Smooth muscle cell (in vitro differentiated cells): ENCODE measurements around the gene ZNF618. TPM values are rescaled to one million over a fixed set of nuclear protein-coding genes. Genes with fewer than 3 reads are reported as not detected.

Experiments
- DNase-seq: peaks from one replicate; lab custom pipeline; 2025; ENCODE audit not compliant: unreplicated experiment; lab: John Stamatoyannopoulos, UW
- H2AFZ ChIP-seq: fragments of 200-600 bp; sonication (generic); 2 replicates; pipeline ENCODE4 v1.6.0; 2016; ENCODE audit warnings: antibody characterized with exemption, low read depth, mild to moderate bottlenecking
- H3F3A ChIP-seq: fragments of 200-600 bp; sonication (generic); 2 replicates; pipeline ENCODE4 v1.6.0; 2017; ENCODE audit warnings: antibody characterized with exemption, low read depth
- H3K27ac ChIP-seq: fragments of 200-600 bp; sonication (generic); 2 replicates; pipeline ENCODE4 v1.5.1; 2016; ENCODE audit warnings: low read depth, mild to moderate bottlenecking
- H3K27me3 ChIP-seq: fragments of 200-600 bp; sonication (generic); 2 replicates; pipeline ENCODE4 v1.6.1; 2016; ENCODE audit warnings: low read depth, mild to moderate bottlenecking
- H3K36me3 ChIP-seq: fragments of 200-600 bp; sonication (generic); 2 replicates; pipeline ENCODE4 v1.5.1; 2016; ENCODE audit warnings: low read depth
- H3K4me1 ChIP-seq: fragments of 200-600 bp; sonication (generic); 2 replicates; pipeline ENCODE4 v1.5.1; 2016; ENCODE audit warnings: low read depth
- H3K4me2 ChIP-seq: fragments of 200-600 bp; sonication (generic); 2 replicates; pipeline ENCODE4 v1.6.0; 2016; ENCODE audit warnings: mild to moderate bottlenecking
- H3K4me3 ChIP-seq: fragments of 200-600 bp; sonication (generic); 2 replicates; pipeline ENCODE4 v1.5.1; 2016; ENCODE audit warnings: mild to moderate bottlenecking
- H3K79me2 ChIP-seq: fragments of 200-600 bp; sonication (generic); 2 replicates; pipeline ENCODE4 v1.6.0; 2016; ENCODE audit warnings: low read depth, mild to moderate bottlenecking
- H3K9ac ChIP-seq: fragments of 200-600 bp; sonication (generic); 2 replicates; pipeline ENCODE4 v1.6.0; 2016; ENCODE audit warnings: low read depth
- H3K9me3 ChIP-seq: fragments of 200-600 bp; sonication (generic); replicated peaks from 2 replicates; pipeline ENCODE4 v1.5.1; 2016; ENCODE audit warnings: low read depth
- H4K20me1 ChIP-seq: fragments of 200-600 bp; sonication (generic); 2 replicates; pipeline ENCODE4 v1.6.0; 2016; ENCODE audit warnings: low read depth
- WGBS: methylation state at CpG from one replicate; pipeline ENCODE4 v1.1.7; 2016; ENCODE audit warnings: low lambda C conversion rate; 5-methylcytosine and 5-hydroxymethylcytosine counted together
- polyA plus RNA-seq: library from polyadenylated mRNA; unstranded; fragments of >200 nt; fragmentation: Nextera tagmentation; extraction: Ambion mirVana; gene quantifications from 2 replicates; pipeline ENCODE4 v1.2.1, GENCODE V29; 2016
- total RNA-seq: library from RNA; depleted of rRNA; stranded (reverse); fragments of >200 nt; gene quantifications from 2 replicates; pipeline ENCODE4 v1.2.3, GENCODE V29; 2014
- TF ChIP-seq, protein P1 (sequence below): fragments of 200-600 bp; sonication (generic); IDR thresholded peaks from 2 replicates; pipeline ENCODE4 v1.5.1; 2017; ENCODE audit warnings: borderline replicate concordance, mild to moderate bottlenecking, antibody characterized with exemption; ENCODE audit not compliant: insufficient read depth, poor library complexity, severe bottlenecking

The ZNF618 gene
- total and polyA plus RNA-seq, 2 experiments from 2014 or later = 9.9 to 19.5 TPM

DNA sequence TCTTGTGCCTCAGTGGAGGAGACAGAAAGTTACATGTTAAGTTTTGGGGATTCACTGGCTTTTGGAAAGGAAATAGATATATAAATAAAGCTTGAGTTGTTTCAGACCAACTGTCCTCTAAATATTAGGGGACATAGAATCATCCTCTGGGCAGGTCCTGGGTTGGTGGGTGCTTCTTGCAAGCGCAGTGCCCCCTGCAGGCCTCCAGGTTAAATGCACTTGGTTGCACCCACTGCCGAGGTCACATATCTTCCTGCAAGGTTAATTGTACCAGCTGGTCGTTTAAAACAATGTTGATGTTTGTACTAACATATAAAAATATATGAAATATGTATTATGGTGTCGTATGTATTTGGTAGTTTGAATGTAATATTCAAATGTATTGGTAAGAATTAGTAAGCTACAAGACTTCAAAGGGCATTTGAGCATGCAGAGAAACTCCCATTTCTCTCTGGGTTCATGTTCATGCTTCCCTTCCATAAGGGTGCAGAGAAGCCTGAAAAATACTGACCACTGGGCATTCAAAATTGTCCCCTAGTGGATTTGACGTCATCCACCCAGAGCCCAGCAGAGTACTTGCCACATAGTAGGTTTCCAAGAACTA is 87.0 kb downstream of the ZNF618 start:
- no peak overlapping the region for H3K9ac ChIP-seq
- no peak overlapping the region for H3K4me3 ChIP-seq
- no peak for DNase-seq
- H3K36me3 ChIP-seq = no peaks in the 10 kb centered on the region
- H3F3A ChIP-seq = no peaks in the 10 kb centered on the region
- no peak overlapping the region for H3K27ac ChIP-seq
- TF ChIP-seq, protein P1, sequence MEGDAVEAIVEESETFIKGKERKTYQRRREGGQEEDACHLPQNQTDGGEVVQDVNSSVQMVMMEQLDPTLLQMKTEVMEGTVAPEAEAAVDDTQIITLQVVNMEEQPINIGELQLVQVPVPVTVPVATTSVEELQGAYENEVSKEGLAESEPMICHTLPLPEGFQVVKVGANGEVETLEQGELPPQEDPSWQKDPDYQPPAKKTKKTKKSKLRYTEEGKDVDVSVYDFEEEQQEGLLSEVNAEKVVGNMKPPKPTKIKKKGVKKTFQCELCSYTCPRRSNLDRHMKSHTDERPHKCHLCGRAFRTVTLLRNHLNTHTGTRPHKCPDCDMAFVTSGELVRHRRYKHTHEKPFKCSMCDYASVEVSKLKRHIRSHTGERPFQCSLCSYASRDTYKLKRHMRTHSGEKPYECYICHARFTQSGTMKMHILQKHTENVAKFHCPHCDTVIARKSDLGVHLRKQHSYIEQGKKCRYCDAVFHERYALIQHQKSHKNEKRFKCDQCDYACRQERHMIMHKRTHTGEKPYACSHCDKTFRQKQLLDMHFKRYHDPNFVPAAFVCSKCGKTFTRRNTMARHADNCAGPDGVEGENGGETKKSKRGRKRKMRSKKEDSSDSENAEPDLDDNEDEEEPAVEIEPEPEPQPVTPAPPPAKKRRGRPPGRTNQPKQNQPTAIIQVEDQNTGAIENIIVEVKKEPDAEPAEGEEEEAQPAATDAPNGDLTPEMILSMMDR = peak; percentile 62
- no peaks in the 10 kb centered on the region for H3K4me1 ChIP-seq
- peaks cover 25% of the 10 kb centered on the region for H3K79me2 ChIP-seq
- H3K4me2 ChIP-seq = no peak overlapping the region
- H2AFZ ChIP-seq = no peak overlapping the region
- 45% methylated on average over 5 of the region's 5 CpGs for WGBS
- H3K9me3 ChIP-seq = no peaks in the 10 kb centered on the region
- peaks cover 79% of the 10 kb centered on the region for H4K20me1 ChIP-seq
- no peaks in the 10 kb centered on the region for H3K27me3 ChIP-seq

DNA sequence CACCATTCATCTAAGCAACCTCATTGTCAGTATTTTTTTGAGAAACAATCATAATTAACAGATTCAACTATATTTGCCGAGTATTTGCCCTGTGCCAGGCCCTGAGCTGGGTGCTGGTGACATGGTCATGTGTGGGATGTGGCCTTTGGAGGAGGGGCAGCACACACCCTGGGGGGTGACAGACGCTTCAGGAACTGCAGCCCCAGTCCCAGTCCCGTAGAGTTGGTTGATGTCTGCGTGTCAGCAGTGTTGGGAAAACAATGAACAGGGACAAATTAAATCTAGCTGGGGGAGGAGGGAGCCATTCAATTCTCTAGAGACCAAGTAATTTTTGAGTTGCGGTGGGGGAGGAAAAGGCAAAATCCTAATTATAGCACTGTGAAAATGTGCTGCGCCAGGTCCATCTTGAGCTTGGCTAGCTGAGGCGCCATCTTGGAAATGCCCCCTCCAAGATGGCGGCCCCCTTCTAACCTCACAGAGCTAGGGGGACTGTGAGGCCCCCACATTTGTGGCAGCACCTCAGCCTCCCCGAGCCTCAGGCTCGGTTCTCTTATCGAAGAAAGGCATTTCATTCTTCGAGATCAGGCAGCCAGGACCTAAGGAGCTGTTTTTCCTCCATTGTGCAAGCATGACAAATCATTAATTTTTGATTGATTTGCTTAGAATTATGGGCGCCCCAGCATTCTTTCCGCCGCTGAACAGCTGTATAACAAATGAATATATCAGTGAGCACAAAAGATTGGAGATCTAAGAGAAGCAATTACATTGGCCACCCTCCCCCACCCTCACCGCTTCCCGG is 87.8 kb downstream of the ZNF618 start:
- Histone ChIP-seq H3K9me3 (no peaks in the 10 kb centered on the region), H4K20me1 (peaks cover 79% of the 10 kb centered on the region), H2AFZ (no peak overlapping the region), H3K36me3 (no peaks in the 10 kb centered on the region), H3K79me2 (peaks cover 27% of the 10 kb centered on the region), H3K27ac (no peak overlapping the region), H3F3A (no peaks in the 10 kb centered on the region), H3K27me3 (no peaks in the 10 kb centered on the region), H3K4me3 (no peak overlapping the region), H3K4me2 (no peak overlapping the region), H3K9ac (no peak overlapping the region), H3K4me1 (no peaks in the 10 kb centered on the region)
- TF ChIP-seq, protein P1 = no peak
- 97% methylated on average over 17 of the region's 17 CpGs for WGBS
- no peak for DNase-seq

DNA sequence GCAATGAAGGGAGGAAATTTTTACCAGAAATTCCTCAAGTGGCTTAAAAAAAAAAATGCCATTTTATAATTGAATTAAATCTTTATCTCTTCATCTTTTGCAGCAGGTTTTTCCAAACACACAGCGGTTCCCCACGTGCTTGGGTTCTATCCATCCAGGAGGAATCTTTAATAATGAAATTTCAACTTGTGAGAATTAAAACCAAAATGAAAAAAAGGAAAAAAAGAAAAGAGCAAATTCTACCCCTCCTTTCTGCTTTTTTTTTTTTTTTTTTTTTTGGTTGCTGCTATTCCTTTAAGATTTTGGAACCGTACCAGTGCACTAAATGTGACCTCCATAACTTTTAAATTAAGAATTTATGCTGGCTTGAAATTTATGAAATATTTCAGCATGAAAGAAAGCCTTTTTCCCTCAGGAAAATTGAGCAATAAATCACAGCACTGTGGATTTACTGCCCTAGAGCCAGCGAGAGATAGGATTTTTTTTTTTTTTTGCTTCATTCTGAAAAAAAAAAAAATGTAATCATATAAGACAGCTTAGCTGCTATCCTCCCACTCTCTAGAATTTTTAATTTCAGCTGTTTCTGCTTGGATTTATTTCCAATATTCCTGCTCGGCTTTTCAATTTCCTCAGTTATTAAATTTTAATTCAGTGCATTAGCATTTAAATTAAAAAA is 88.5 kb downstream of the ZNF618 start:
- 77% methylated on average over 5 of the region's 5 CpGs for WGBS
- TF ChIP-seq, protein P1 = no peak
- no peaks in the 10 kb centered on the region for H3K36me3 ChIP-seq
- no peaks in the 10 kb centered on the region for H3K27me3 ChIP-seq
- H3F3A ChIP-seq = no peaks in the 10 kb centered on the region
- no peak overlapping the region for H3K4me3 ChIP-seq
- H3K9me3 ChIP-seq = no peaks in the 10 kb centered on the region
- H3K79me2 ChIP-seq = peaks cover 32% of the 10 kb centered on the region
- no peaks in the 10 kb centered on the region for H3K4me1 ChIP-seq
- no peak overlapping the region for H3K9ac ChIP-seq
- no peak for DNase-seq
- H2AFZ ChIP-seq = no peak overlapping the region
- no peak overlapping the region for H3K4me2 ChIP-seq
- H3K27ac ChIP-seq = no peak overlapping the region
- H4K20me1 ChIP-seq = peaks cover 84% of the 10 kb centered on the region
